ENCODE results near the gene PVRIG. TPM values are rescaled to one million over a fixed set of nuclear protein-coding genes. Genes with fewer than 3 reads are reported as not detected.

The PVRIG gene
- total and polyA plus RNA-seq, 9 of the 15 experiments (the other 6 are each of a cell fraction or from before 2014, with no cell fraction given), result 0.16 to 0.64 TPM; not detected in 7

GRCh38 chr7:100177045-100178001 lies 42.4 kb upstream of the PVRIG start, which contains the start of the genes GPC2 and STAG3 (continued):
- TF ChIP-seq RREB1 (CRISPR knock-in tag; IDR thresholded peaks at IDR 0.05) (peak; percentile 68; the same call in 1 of the 2 replicates), ZBTB33 (CRISPR knock-in tag; IDR thresholded peaks at IDR 0.05) (peak; percentile 99), ZBTB11 (CRISPR knock-in tag; IDR thresholded peaks at IDR 0.05) (no peak), SNAPC5 (CRISPR knock-in tag; IDR thresholded peaks at IDR 0.05) (no peak), ZNF232 (CRISPR knock-in tag; IDR thresholded peaks at IDR 0.05) (peak; percentile 92), CC2D1A (IDR thresholded peaks at IDR 0.05) (no peak), ZSCAN29 (IDR thresholded peaks at IDR 0.05) (no peak), ZNF224 (CRISPR knock-in tag; IDR thresholded peaks at IDR 0.05) (peak; percentile 48; the same call in 1 of the 2 replicates), NONO (IDR thresholded peaks at IDR 0.05; ENCODE audit: low read depth in 2 of 2, low read length in 1 of 2) (no peak), CBFA2T2 (conservative IDR thresholded peaks at IDR 0.05) (no peak), ZBED1 (IDR thresholded peaks at IDR 0.05) (no peak), ZNF282 (CRISPR knock-in tag; IDR thresholded peaks at IDR 0.05) (peak; percentile 36; the same call in 1 of the 2 replicates), ATF2 (CRISPR knock-in tag; IDR thresholded peaks at IDR 0.05) (no peak; the same call in 1 of the 2 replicates)

All from K562 (cell line).